ENCODE measurements around the gene CERS2. TPM values are rescaled to one million over a fixed set of nuclear protein-coding genes. Genes with fewer than 3 reads are reported as not detected.

Gene CERS2
- total and polyA plus RNA-seq, 2 of the 13 experiments (the other 11 are each of a cell fraction or from before 2014, with no cell fraction given) = 269 to 298 TPM

DNA sequence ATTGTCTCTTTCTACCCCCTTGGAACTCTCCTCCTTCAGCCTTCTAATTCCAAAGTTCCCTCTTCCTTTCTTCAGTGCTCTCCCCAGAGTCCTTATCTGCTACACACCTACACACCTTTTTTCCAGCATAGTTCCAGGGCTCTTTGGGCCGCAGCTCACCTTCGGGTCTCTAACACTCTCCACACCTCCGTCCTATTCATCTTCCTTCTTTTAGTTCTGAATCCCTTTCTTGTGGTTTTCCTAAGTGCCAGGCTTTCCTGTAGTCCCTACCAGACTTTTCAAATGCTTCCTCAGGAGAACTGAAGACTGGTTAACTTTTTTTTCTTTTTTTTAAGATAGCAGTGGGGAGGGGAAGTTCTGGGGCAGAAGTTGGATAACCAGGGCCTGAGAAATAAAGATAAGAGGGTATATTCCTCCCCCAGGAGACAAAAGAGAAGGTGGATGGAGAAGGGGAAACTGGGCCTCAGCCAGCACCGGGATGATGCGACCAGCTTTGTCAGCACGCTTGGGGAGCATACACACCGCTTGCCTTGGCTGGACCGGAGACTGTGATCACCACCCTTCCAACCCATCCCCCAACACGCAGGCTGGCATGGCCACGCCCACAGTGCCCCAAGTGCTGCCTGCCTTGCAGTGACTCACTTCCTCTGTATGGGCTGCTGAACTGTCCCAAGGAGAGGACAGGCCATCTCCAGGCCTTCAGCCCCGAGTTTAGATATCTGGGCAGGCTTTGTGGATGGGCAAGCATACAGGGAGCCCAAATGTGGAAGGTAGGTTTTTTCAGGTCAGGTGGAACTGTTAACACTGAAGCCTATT is 2.5 kb upstream of the CERS2 start (continued):
- TF ChIP-seq, protein P1, sequence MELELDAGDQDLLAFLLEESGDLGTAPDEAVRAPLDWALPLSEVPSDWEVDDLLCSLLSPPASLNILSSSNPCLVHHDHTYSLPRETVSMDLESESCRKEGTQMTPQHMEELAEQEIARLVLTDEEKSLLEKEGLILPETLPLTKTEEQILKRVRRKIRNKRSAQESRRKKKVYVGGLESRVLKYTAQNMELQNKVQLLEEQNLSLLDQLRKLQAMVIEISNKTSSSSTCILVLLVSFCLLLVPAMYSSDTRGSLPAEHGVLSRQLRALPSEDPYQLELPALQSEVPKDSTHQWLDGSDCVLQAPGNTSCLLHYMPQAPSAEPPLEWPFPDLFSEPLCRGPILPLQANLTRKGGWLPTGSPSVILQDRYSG (CRISPR knock-in tag; IDR thresholded peaks at IDR 0.05) = no peak
- no peak for TF ChIP-seq ZNF577 (CRISPR knock-in tag; IDR thresholded peaks at IDR 0.05; ENCODE audit: borderline replicate concordance, low read depth)
- TF ChIP-seq FOXA1 (IDR thresholded peaks at IDR 0.05) = no peak
- TF ChIP-seq FOXA1 (CRISPR knock-in tag; IDR thresholded peaks at IDR 0.05) = no peak
- no peak for TF ChIP-seq TEAD2 (CRISPR knock-in tag; IDR thresholded peaks at IDR 0.05)
- TF ChIP-seq ZNF558 (CRISPR knock-in tag; IDR thresholded peaks at IDR 0.05; ENCODE audit: borderline replicate concordance) = no peak
- TF ChIP-seq PCBP1 (IDR thresholded peaks at IDR 0.05; ENCODE audit: borderline replicate concordance, low read depth, low read length) = no peak
- peak; percentile 79 for TF ChIP-seq SAP130 (CRISPR knock-in tag; IDR thresholded peaks at IDR 0.05; ENCODE audit: low read depth)
- TF ChIP-seq ZNF101 (CRISPR knock-in tag; IDR thresholded peaks at IDR 0.05; ENCODE audit: borderline replicate concordance, low read depth) = no peak
- no peak for TF ChIP-seq ATF7 (IDR thresholded peaks at IDR 0.05)
- TF ChIP-seq ATF7 (CRISPR knock-in tag; IDR thresholded peaks at IDR 0.05) = no peak
- TF ChIP-seq ZMYM2 (CRISPR knock-in tag; IDR thresholded peaks at IDR 0.05) = no peak
- TF ChIP-seq, protein P2, sequence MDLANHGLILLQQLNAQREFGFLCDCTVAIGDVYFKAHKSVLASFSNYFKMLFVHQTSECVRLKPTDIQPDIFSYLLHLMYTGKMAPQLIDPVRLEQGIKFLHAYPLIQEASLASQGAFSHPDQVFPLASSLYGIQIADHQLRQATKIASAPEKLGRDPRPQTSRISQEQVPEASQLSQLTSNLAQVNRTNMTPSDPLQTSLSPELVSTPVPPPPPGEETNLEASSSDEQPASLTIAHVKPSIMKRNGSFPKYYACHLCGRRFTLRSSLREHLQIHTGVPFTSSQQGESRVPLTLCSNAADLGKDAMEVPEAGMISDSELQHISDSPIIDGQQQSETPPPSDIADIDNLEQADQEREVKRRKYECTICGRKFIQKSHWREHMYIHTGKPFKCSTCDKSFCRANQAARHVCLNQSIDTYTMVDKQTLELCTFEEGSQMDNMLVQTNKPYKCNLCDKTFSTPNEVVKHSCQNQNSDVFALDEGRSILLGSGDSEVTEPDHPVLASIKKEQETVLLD (CRISPR knock-in tag; IDR thresholded peaks at IDR 0.05; ENCODE audit: low read depth) = no peak
- TF ChIP-seq, protein P3, sequence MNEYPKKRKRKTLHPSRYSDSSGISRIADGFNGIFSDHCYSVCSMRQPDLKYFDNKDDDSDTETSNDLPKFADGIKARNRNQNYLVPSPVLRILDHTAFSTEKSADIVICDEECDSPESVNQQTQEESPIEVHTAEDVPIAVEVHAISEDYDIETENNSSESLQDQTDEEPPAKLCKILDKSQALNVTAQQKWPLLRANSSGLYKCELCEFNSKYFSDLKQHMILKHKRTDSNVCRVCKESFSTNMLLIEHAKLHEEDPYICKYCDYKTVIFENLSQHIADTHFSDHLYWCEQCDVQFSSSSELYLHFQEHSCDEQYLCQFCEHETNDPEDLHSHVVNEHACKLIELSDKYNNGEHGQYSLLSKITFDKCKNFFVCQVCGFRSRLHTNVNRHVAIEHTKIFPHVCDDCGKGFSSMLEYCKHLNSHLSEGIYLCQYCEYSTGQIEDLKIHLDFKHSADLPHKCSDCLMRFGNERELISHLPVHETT (CRISPR knock-in tag; conservative IDR thresholded peaks at IDR 0.05) = no peak
- TF ChIP-seq, protein P4, sequence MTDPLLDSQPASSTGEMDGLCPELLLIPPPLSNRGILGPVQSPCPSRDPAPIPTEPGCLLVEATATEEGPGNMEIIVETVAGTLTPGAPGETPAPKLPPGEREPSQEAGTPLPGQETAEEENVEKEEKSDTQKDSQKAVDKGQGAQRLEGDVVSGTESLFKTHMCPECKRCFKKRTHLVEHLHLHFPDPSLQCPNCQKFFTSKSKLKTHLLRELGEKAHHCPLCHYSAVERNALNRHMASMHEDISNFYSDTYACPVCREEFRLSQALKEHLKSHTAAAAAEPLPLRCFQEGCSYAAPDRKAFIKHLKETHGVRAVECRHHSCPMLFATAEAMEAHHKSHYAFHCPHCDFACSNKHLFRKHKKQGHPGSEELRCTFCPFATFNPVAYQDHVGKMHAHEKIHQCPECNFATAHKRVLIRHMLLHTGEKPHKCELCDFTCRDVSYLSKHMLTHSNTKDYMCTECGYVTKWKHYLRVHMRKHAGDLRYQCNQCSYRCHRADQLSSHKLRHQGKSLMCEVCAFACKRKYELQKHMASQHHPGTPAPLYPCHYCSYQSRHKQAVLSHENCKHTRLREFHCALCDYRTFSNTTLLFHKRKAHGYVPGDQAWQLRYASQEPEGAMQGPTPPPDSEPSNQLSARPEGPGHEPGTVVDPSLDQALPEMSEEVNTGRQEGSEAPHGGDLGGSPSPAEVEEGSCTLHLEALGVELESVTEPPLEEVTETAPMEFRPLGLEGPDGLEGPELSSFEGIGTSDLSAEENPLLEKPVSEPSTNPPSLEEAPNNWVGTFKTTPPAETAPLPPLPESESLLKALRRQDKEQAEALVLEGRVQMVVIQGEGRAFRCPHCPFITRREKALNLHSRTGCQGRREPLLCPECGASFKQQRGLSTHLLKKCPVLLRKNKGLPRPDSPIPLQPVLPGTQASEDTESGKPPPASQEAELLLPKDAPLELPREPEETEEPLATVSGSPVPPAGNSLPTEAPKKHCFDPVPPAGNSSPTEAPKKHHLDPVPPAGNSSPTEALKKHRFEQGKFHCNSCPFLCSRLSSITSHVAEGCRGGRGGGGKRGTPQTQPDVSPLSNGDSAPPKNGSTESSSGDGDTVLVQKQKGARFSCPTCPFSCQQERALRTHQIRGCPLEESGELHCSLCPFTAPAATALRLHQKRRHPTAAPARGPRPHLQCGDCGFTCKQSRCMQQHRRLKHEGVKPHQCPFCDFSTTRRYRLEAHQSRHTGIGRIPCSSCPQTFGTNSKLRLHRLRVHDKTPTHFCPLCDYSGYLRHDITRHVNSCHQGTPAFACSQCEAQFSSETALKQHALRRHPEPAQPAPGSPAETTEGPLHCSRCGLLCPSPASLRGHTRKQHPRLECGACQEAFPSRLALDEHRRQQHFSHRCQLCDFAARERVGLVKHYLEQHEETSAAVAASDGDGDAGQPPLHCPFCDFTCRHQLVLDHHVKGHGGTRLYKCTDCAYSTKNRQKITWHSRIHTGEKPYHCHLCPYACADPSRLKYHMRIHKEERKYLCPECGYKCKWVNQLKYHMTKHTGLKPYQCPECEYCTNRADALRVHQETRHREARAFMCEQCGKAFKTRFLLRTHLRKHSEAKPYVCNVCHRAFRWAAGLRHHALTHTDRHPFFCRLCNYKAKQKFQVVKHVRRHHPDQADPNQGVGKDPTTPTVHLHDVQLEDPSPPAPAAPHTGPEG (CRISPR knock-in tag; IDR thresholded peaks at IDR 0.05) = no peak
- TF ChIP-seq ZNF10 (CRISPR knock-in tag; IDR thresholded peaks at IDR 0.05; ENCODE audit: borderline replicate concordance, low read depth) = no peak
- no peak for TF ChIP-seq ZNF33B (CRISPR knock-in tag; IDR thresholded peaks at IDR 0.05)
- TF ChIP-seq ZBTB21 (CRISPR knock-in tag; IDR thresholded peaks at IDR 0.05) = no peak
- TF ChIP-seq SMC3 (IDR thresholded peaks at IDR 0.05; ENCODE audit: low read length) = no peak
- no peak for TF ChIP-seq SRF (IDR thresholded peaks at IDR 0.05; ENCODE audit: low read depth, low read length)
- TF ChIP-seq GABPB1 (CRISPR knock-in tag; IDR thresholded peaks at IDR 0.05) = peak; percentile 76
- no peak for TF ChIP-seq CBFB (CRISPR knock-in tag; IDR thresholded peaks at IDR 0.05)
